Right kidney (tissue), 9 donors: Measurements from ENCODE around the gene OR6T1.

Source experiments
- DNase-seq: peaks from one replicate; pipeline ENCODE4 v3.0.0-alpha.2; 2016
- long read RNA-seq, 8 donors: transcript quantifications; one replicate each; lab custom pipeline, GENCODE V29; 2026

The OR6T1 gene, protein sequence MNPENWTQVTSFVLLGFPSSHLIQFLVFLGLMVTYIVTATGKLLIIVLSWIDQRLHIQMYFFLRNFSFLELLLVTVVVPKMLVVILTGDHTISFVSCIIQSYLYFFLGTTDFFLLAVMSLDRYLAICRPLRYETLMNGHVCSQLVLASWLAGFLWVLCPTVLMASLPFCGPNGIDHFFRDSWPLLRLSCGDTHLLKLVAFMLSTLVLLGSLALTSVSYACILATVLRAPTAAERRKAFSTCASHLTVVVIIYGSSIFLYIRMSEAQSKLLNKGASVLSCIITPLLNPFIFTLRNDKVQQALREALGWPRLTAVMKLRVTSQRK
- long read RNA-seq, donor 1, result 0 reads
- long read RNA-seq, donor 2, result 0 reads
- long read RNA-seq, donor 3, result 0 reads
- long read RNA-seq, donor 4, result 0 reads
- long read RNA-seq, donor 5, result 0 reads
- long read RNA-seq, donor 6, result 0 reads
- long read RNA-seq, donor 7, result 0 reads
- long read RNA-seq, donor 8, result 0 reads

GRCh38 chr11:123943738-123944137, at the start of gene OR6T1:
TSS of gene OR6T1 (minus strand) at chr11:123943838. CDS start at chr11:123943838, 0 bp downstream.
- DNase-seq, result no peak

GRCh38 chr11:123979311-123979710, 35.7 kb upstream of the OR6T1 start:
- no peak for DNase-seq

- no peak for DNase-seq
Observed at GRCh38 chr11:123977731-123978347, 34.2 kb upstream of the OR6T1 start, which contains the start of gene OR10S1. TSS of gene OR10S1 (minus strand) at chr11:123977781. CDS start at chr11:123977664, 117 bp downstream.

- DNase-seq, result no peak
Observed at GRCh38 chr11:123976770-123977560, 33.3 kb upstream of the OR6T1 start.

- DNase-seq, result no peak
Observed at GRCh38 chr11:123973816-123974215, 30.2 kb upstream of the OR6T1 start.

- no peak for DNase-seq
Observed at GRCh38 chr11:123956752-123957151, 13.1 kb upstream of the OR6T1 start.

- no peak for DNase-seq
Observed at GRCh38 chr11:123945132-123945531, 1.5 kb upstream of the OR6T1 start.

DNA sequence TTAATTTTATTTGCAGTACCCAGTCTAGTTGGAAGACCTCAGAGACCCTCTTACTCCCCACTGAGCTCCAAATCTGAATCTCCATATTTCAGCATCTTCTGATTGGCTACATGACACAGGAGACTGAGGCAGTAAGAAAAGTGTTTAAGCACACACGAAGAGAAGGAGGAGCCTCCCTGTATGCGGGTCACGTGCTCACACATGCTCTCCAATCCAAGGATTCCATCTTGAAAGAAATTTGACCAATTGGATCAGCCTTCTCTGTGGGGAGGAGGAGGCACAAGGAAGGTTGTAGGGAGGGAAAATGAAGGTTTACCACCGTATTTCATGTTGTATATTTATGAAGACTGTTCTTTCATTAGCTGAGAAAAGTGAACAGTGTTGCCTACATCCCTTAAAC, 1.2 kb downstream of the OR6T1 start:
- DNase-seq, result no peak

DNA sequence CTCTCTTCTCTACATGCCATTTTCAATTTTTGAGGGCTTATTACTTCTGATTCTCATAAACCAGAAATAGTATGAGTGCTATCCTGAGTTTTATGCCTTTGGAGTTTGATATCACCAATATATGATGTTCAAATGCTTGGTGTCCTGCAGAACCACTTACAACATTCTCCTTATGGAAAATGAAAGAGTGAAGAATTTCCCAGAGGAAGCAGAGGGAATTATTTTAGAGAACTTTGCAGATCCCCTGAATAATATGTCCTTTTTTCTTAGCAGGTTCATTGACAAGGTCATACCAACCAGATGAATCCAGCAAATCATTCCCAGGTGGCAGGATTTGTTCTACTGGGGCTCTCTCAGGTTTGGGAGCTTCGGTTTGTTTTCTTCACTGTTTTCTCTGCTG, 4.3 kb downstream of the OR6T1 start, which contains the start of gene OR4D5:
TSS of gene OR4D5 (plus strand) at position 301 of the 400 bp plus-strand sequence. CDS start at position 301, 0 bp downstream.
- no peak for DNase-seq

DNA sequence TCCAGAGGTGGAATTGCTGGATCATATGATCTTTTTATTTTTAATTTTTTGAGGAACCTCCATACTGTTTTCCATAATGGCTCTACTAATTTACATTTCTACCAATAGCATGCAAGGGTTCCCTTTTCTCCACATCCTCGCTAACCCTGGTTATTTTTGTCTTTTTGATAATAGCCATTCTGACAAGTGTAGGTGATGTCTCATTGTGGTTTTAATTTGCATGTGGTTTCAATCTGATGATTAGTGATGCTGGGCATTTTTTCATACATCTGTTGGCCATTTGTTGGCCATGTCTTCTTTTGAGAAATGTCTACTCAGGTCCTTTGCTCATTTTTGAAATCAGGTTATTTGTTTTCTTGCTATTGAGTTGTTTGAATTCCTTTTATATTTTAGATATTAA, 19.6 kb downstream of the OR6T1 start:
- DNase-seq, result no peak

DNA sequence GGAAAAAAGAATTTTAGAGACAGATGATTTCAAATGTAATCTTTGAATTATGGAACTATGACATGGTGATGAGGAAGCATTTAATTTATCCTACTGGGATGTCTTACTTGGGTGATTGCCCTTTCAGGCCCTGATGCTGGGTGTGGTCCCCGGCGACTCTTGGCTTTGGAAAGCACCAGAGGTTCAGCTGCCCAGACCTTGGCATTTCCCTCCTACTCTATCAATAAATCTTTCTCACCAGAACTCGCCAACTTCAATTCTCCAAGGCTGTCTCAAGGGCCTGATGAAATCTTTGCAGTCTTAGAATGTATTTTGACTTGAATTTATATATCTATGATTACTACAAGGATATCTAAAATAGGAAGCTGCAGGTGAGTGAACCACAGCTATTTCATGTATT, 22.7 kb downstream of the OR6T1 start:
- no peak for DNase-seq

DNA sequence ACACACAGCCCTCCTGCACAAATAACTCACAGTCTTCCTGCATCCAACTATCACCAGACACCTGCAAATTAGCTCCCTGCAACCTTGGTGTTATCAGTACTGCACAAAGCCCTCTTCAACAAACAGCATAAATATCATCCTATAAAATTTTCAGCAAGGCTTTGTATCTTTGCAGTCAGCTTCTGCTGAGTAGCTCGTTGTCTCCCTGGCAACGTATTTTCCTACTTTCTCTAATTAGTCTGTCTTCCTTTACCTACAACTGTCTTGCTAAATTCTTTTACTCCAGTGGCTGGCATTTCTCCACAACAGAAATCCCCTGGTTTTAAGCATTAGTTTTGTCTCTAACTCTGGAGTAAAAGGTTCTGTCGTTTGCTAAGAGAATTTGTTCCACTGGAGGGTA, 37.8 kb downstream of the OR6T1 start:
- DNase-seq, result no peak

- DNase-seq, result no peak
Observed at GRCh38 chr11:123904932-123905331, 38.7 kb downstream of the OR6T1 start.

- no peak for DNase-seq
Observed at GRCh38 chr11:123903932-123904331, 39.7 kb downstream of the OR6T1 start.

DNA sequence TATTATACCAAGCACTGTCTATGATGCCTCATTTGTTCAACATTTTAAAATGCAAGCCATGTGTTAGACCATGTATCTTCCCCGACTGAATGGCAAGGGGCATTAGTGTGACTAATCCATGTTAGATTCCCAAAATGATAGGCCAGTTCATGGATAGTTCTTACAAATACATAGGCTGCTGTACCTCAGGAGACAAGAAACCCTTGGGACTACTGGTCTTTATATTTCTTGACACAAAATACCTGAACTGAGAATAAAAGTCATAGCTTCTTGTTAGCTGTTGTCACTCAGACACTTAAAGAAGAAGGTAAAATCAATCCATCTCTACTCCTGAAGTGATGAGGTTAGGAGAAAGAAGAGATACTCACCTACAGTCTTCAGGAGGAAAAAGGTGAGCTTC, 41.8 kb downstream of the OR6T1 start, which contains the start of gene OR8D4:
TSS of gene OR8D4 (plus strand) at position 301 of the 400 bp plus-strand sequence. CDS start 4,265 bp downstream, outside the sequence.
- DNase-seq, result no peak

DNA sequence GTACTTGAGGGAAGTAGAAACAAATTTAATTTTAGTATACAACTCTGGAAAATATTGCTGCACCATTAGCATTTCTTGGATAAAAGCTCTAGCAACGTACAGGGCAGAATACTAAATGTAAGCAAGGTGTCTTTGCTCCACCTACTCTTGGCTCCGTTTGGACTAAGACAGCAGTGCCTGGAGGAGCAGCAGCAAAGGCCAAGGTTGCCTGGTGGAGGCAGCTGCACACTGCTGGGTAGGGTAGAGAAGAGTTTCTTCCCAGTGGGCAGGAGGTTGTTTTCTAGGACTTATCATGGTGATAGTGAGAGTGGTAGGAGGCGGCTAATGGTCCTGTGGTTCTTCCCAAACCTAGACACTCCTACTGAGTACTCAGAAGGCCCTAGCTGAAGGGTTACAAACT, 43.8 kb downstream of the OR6T1 start:
- no peak for DNase-seq
